H9 (cell line): ENCODE data around the gene LRRC71. TPM values are rescaled to one million over a fixed set of nuclear protein-coding genes. Genes with fewer than 3 reads are reported as not detected.

ENCODE experiments used
- DNase-seq: peaks from one replicate; pipeline ENCODE4 v3.0.0-alpha.2; 2017
- H2AFZ ChIP-seq: one replicate; pipeline ENCODE4 v1.6.1; 2013; ENCODE audit warnings: mild to moderate bottlenecking, low read length, control low read depth, moderate library complexity
- H2AK5ac ChIP-seq: 2 replicates; pipeline ENCODE4 v1.6.1; 2013; ENCODE audit warnings: low read length, control low read depth, mixed read lengths; ENCODE audit not compliant: insufficient read length
- H2BK120ac ChIP-seq: one replicate; pipeline ENCODE4 v1.6.1; 2013; ENCODE audit warnings: low read depth, mild to moderate bottlenecking, low read length, control low read depth, inconsistent platforms; ENCODE audit not compliant: poor library complexity, severe bottlenecking
- H2BK12ac ChIP-seq: 2 replicates; pipeline ENCODE4 v1.6.1; 2013; ENCODE audit warnings: low read length, control low read depth, mixed read lengths, low read depth; ENCODE audit not compliant: insufficient read length
- H2BK15ac ChIP-seq: 2 replicates; pipeline ENCODE4 v1.6.1; 2013; ENCODE audit warnings: low read depth, low read length, control low read depth
- H2BK20ac ChIP-seq: one replicate; pipeline ENCODE4 v1.6.1; 2013; ENCODE audit warnings: low read depth, mild to moderate bottlenecking, low read length, control low read depth, inconsistent platforms; ENCODE audit not compliant: poor library complexity, severe bottlenecking
- H2BK5ac ChIP-seq: 2 replicates; pipeline ENCODE4 v1.6.1; 2013; ENCODE audit warnings: low read length, control low read depth, mixed read lengths; ENCODE audit not compliant: insufficient read length
- H3K14ac ChIP-seq: 2 replicates; pipeline ENCODE4 v1.6.1; 2013; ENCODE audit warnings: low read length, control low read depth; ENCODE audit not compliant: insufficient read depth
- H3K18ac ChIP-seq: 2 replicates; pipeline ENCODE4 v1.6.1; 2013; ENCODE audit warnings: low read depth, mild to moderate bottlenecking, mixed read lengths, low read length, control low read depth; ENCODE audit not compliant: insufficient read length
- H3K23ac ChIP-seq: 2 replicates; pipeline ENCODE4 v1.6.1; 2013; ENCODE audit warnings: low read length, control low read depth, mixed read lengths, low read depth; ENCODE audit not compliant: insufficient read length
- H3K23me2 ChIP-seq: 2 replicates; pipeline ENCODE4 v1.6.1; 2013; ENCODE audit warnings: low read depth, mild to moderate bottlenecking, mixed read lengths, low read length, control low read depth; ENCODE audit not compliant: insufficient read length, poor library complexity, severe bottlenecking
- H3K27ac ChIP-seq: 2 replicates; pipeline ENCODE4 v1.5.1; 2013; ENCODE audit warnings: low read length, control low read depth, mixed read lengths, low read depth; ENCODE audit not compliant: insufficient read length
- H3K27me3 ChIP-seq: 2 replicates; pipeline ENCODE4 v1.6.1; 2013; ENCODE audit warnings: low read length, control low read depth, inconsistent platforms; ENCODE audit not compliant: insufficient read depth
- H3K4ac ChIP-seq: 2 replicates; pipeline ENCODE4 v1.6.1; 2013; ENCODE audit warnings: low read depth, mild to moderate bottlenecking, control low read depth, inconsistent platforms, low read length, moderate library complexity
- H3K4me1 ChIP-seq: 2 replicates; pipeline ENCODE4 v1.6.1; 2013; ENCODE audit warnings: low read length, control low read depth, inconsistent platforms; ENCODE audit not compliant: insufficient read depth
- H3K4me2 ChIP-seq: 2 replicates; pipeline ENCODE4 v1.6.1; 2013; ENCODE audit warnings: low read length, control low read depth, mixed read lengths; ENCODE audit not compliant: insufficient read length, insufficient read depth
- H3K56ac ChIP-seq: 2 replicates; pipeline ENCODE4 v1.6.1; 2013; ENCODE audit warnings: low read depth, mild to moderate bottlenecking, mixed read lengths, low read length, control low read depth; ENCODE audit not compliant: insufficient read length
- H3K79me1 ChIP-seq: 2 replicates; pipeline ENCODE4 v1.6.1; 2013; ENCODE audit warnings: low read depth, mild to moderate bottlenecking, moderate library complexity, low read length, control low read depth, inconsistent platforms; ENCODE audit not compliant: insufficient read depth, poor library complexity, severe bottlenecking
- H3K79me2 ChIP-seq: 2 replicates; pipeline ENCODE4 v1.6.1; 2013; ENCODE audit warnings: low read length, control low read depth, inconsistent platforms; ENCODE audit not compliant: insufficient read depth
- H3K9ac ChIP-seq: 2 replicates; pipeline ENCODE4 v1.6.1; 2013; ENCODE audit warnings: low read length, control low read depth, mixed read lengths; ENCODE audit not compliant: insufficient read length; ENCODE audit errors: extremely low read depth
- H3K9me3 ChIP-seq: one replicate; pipeline ENCODE4 v1.6.1; 2013; ENCODE audit warnings: low read depth, low read length, inconsistent platforms; ENCODE audit not compliant: control insufficient read depth
- H3T11ph ChIP-seq: one replicate; pipeline ENCODE4 v1.6.1; 2013; ENCODE audit warnings: mild to moderate bottlenecking, low read length, control low read depth, inconsistent platforms
- H4K20me1 ChIP-seq: one replicate; pipeline ENCODE4 v1.6.1; 2013; ENCODE audit not compliant: control insufficient read depth, insufficient read length, insufficient read depth
- H4K5ac ChIP-seq: 2 replicates; pipeline ENCODE4 v1.6.1; 2013; ENCODE audit warnings: low read depth, mild to moderate bottlenecking, mixed read lengths, low read length, control low read depth; ENCODE audit not compliant: insufficient read length
- H4K8ac ChIP-seq: replicated peaks from 2 replicates; pipeline ENCODE4 v1.6.1; 2013; ENCODE audit warnings: low read length, control low read depth, mixed read lengths, low read depth; ENCODE audit not compliant: insufficient read length
- H4K91ac ChIP-seq: 2 replicates; pipeline ENCODE4 v1.6.1; 2013; ENCODE audit warnings: low read depth, mild to moderate bottlenecking, moderate library complexity, mixed read lengths, low read length, control low read depth; ENCODE audit not compliant: insufficient read length
- H3K27ac Mint-ChIP-seq, 3 experiments: 2 replicates in 2 of 3; 3 replicates in 1 of 3; pipeline ENCODE4 v1.8.0; 2020 to 2021; ENCODE audit warnings: mixed read lengths in 3 of 3, mild to moderate bottlenecking in 1 of 3, moderate library complexity in 1 of 3
- H3K27me3 Mint-ChIP-seq: 2 replicates; pipeline ENCODE4 v1.8.0; 2021; ENCODE audit warnings: low read depth, mild to moderate bottlenecking, moderate library complexity, mixed read lengths
- H3K36me3 Mint-ChIP-seq, 3 experiments: 2 replicates in 2 of 3; 3 replicates in 1 of 3; pipeline ENCODE4 v1.8.0; 2020 to 2021; ENCODE audit warnings: low read depth in 3 of 3, mixed read lengths in 3 of 3; ENCODE audit not compliant: insufficient read depth in 1 of 3
- H3K4me1 Mint-ChIP-seq, 2 experiments: 2 replicates each; pipeline ENCODE4 v1.8.0; 2020; ENCODE audit warnings: mixed read lengths in 2 of 2
- H3K4me3 Mint-ChIP-seq, 2 experiments: 2 replicates in 1 of 2; 3 replicates in 1 of 2; pipeline ENCODE4 v1.8.0; 2020 to 2021; ENCODE audit warnings: mild to moderate bottlenecking in 2 of 2, mixed read lengths in 2 of 2, moderate library complexity in 1 of 2
- H3K9me3 Mint-ChIP-seq, 2 experiments: 2 replicates in 1 of 2; 3 replicates in 1 of 2; pipeline ENCODE4 v1.8.0; 2020; ENCODE audit warnings: mild to moderate bottlenecking in 2 of 2, mixed read lengths in 2 of 2, moderate library complexity in 1 of 2
- WGBS: extraction: QIAGEN DNeasy Blood & Tissue Kit; methylation state at CpG from one replicate; pipeline ENCODE4 v1.1.7; 2013; ENCODE audit warnings: missing lambda C conversion rate, low lambda C conversion rate, mixed read lengths; ENCODE audit not compliant: insufficient read length; ENCODE audit errors: extremely low coverage; 5-methylcytosine and 5-hydroxymethylcytosine counted together
- total RNA-seq: library from RNA; stranded (reverse); gene quantifications from 2 replicates; pipeline ENCODE4 v1.2.1, GENCODE V29; 2021
- TF ChIP-seq, protein P1 (sequence below): fragments of 200-600 bp; sonication (generic); conservative IDR thresholded peaks from 3 replicates; pipeline ENCODE4 v1.8.0; 2021; ENCODE audit warnings: antibody characterized with exemption, mild to moderate bottlenecking

LRRC71 gene
- total RNA-seq, 1 experiment from 2014 or later: not detected

- Histone ChIP-seq H2AFZ (no peak overlapping the region), H2BK20ac (no peak overlapping the region), H2BK12ac (no peak overlapping the region), H3K56ac (no peak overlapping the region), H2AK5ac (no peak overlapping the region), H3K23me2 (no peaks in the 10 kb centered on the region), H3K4me1 (no peaks in the 10 kb centered on the region), H3K4ac (no peak overlapping the region), H3K79me1 (no peaks in the 10 kb centered on the region), H3K4me2 (no peak overlapping the region), H3K18ac (no peak overlapping the region), H4K5ac (no peak overlapping the region), H3T11ph (no peak overlapping the region), H3K14ac (no peak overlapping the region), H2BK15ac (no peak overlapping the region), H3K9ac (no peak overlapping the region), H4K91ac (no peak overlapping the region), H4K8ac (no peak overlapping the region), H3K23ac (no peak overlapping the region), H4K20me1 (no peaks in the 10 kb centered on the region), H2BK120ac (no peak overlapping the region), H3K9me3 (no peaks in the 10 kb centered on the region), H3K27me3 (no peaks in the 10 kb centered on the region), H2BK5ac (no peak overlapping the region), H3K27ac (no peak overlapping the region), H3K79me2 (no peaks in the 10 kb centered on the region)
- TF ChIP-seq, protein P1, sequence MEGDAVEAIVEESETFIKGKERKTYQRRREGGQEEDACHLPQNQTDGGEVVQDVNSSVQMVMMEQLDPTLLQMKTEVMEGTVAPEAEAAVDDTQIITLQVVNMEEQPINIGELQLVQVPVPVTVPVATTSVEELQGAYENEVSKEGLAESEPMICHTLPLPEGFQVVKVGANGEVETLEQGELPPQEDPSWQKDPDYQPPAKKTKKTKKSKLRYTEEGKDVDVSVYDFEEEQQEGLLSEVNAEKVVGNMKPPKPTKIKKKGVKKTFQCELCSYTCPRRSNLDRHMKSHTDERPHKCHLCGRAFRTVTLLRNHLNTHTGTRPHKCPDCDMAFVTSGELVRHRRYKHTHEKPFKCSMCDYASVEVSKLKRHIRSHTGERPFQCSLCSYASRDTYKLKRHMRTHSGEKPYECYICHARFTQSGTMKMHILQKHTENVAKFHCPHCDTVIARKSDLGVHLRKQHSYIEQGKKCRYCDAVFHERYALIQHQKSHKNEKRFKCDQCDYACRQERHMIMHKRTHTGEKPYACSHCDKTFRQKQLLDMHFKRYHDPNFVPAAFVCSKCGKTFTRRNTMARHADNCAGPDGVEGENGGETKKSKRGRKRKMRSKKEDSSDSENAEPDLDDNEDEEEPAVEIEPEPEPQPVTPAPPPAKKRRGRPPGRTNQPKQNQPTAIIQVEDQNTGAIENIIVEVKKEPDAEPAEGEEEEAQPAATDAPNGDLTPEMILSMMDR: no peak
- Mint-ChIP-seq H3K27ac (no peak overlapping the region; a peak in 1 of 7 replicates), H3K9me3 (no peaks in the 10 kb centered on the region), H3K4me3 (no peak overlapping the region), H3K4me1 (peaks cover 0 to 3% of the 10 kb centered on the region in 2 experiments; a peak in 1 of 4 replicates), H3K36me3 (peaks cover 33 to 95% (median 88%) of the 10 kb centered on the region in 3 experiments; a peak in 6 of 7 replicates), H3K27me3 (no peaks in the 10 kb centered on the region)
- no peak for DNase-seq
- no CpG with 5 or more reads among the region's 2 CpGs for WGBS
These were observed 39.0 kb downstream of the LRRC71 start for GRCh38 chr1:156959414-156959813.
